GM21619 (cell line): ENCODE data around the gene NSD2.

Experiments
- ATAC-seq: cut with Tn5 transposase; IDR thresholded peaks from one replicate; pipeline ENCODE4 v1.9.1; 2021; ENCODE audit not compliant: unreplicated experiment

Gene NSD2

DNA sequence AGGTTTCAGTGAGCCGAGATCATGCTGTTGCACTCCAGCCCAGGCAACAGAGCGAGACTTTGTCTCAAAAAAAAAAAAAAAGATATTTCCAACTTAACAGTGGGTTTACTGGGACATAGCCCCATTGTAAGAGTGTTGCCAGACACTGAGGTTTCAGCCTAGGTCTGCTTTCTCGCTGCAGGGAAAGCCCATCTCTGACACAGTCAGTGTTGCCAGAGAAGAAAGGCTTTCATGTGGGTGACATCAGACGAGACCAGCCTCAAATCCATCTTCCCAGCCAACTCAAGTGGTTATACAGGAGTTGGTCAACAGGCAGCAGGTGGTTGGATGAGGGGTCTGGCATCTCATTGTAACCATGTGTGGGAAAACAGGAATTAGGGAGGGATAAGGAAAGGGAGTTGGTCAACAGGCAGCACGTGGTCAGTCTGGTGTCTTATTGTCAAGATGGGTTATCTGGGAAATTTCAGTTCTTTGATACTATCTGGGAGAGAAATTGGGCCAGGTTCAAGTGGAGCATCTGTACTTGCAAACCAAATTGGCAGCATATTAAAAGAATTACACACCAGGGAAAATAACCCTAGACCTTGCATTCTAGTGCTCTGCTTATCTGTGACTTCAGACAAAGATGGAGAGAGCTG is 96.4 kb downstream of the NSD2 start:
- ATAC-seq, result no peak

- ATAC-seq, result no peak
These were observed 97.6 kb downstream of the NSD2 start for GRCh38 chr4:1968686-1969295.

DNA sequence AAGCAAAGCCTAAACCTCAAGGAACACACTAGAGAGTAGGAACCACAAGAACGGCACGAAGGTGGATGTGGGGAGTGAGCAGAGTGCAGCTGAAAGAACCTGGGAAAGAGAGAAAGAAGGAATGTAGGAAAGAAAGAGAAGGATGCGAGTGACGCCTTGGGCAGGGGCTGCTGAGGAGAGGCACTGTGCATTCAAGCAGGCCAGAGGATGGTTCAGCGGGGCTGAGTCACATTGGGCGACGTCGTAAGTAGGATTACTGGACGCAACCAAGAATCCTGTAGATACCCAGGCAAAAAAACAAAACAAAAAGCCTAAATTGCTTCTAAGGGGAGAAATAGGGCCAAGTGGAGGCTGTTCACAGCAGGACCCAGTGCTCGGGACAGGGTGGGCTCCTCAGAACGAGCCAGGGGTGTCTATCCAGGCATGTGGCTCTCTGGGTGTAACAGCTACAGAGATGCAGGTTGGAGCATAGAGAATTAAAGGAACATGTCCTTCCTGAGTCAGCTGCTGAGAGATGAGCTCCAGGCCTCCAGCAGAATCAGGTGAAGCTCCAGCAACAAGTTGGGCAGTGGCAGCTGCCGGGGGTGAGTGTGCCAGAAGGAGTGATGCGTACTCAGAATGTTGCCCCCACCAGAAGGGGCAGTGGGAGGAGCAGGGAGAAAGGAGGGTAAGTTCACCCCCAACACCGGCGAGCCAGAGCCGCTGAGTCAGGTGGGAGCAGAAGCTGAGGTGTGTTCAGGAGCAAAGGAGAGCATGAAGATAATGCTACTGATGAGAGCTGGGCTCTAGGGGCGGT is 98.9 kb downstream of the NSD2 start:
- no peak for ATAC-seq

DNA sequence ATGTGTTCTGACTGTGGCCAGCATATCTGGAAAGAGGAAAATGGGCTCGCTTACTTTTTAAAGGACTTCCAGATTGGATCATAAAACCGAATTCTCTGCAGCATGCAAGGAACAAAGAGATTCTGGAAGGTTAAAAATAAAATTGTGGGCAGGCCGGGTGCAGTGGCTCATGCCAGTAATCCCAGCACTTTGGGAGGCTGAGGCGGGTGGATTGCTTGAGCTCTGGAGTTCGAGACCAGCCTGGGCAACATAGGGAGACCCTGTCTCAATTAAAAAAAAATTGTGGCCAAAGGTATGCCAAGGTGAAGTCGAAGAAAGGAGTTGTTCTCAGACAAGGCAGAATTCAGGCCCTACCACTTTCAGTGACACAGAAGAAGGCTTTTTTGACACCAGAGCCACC is 99.7 kb downstream of the NSD2 start:
- ATAC-seq, result no peak

DNA sequence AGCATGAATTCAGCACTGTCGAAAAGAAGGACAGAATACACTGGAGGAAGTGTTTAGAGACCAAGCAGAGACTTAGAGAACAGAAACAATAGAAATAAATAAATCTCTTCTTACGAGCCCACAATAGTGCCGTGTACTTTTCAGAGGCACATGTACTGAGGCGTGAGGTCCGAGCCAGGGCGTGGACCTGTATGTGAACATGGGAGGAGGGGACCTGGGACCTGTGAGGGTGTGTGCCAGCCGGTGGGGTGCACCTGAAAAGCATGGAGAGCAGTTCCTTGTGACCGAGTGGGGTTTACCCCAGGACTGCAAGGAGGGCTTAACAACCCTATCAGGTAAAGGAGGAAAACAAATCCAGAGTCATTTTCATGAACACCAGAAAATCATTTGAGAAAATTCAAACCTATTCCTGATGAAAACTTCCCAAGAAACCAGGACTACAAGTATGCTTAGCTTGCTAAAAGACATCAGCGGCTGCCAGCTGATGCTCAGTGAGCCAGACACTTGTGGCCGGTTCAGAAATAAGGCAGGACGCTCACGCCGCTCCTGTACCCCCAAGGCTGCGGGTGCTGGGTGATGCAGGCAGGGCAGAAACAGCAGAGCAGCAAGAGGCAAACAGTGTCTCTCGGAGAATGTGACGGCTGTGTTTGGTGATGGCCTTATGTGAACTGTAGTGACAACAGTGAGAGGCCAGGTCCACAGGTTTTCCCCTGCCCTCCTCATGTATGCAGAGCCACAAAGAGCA is 100.4 kb downstream of the NSD2 start:
- no peak for ATAC-seq

DNA sequence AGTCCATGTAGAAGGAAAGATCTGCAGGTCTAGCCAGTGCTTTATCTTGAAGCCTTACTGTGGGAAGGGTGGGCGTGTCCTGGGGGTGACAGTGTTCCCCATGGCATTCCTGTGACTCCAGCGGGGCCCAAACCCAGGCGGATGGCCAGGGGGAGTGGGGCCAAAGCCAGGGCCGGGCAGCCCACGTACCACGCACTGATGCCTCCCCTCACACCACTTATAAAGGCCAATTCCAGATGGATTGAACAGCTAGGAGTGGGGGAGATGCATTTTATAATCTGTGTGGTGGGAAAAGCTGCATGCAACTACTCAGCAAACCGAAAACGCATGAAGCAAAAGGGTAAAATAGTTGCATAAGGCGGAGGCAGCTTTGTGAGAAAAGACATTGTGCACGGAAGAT is 101.2 kb downstream of the NSD2 start:
- no peak for ATAC-seq

DNA sequence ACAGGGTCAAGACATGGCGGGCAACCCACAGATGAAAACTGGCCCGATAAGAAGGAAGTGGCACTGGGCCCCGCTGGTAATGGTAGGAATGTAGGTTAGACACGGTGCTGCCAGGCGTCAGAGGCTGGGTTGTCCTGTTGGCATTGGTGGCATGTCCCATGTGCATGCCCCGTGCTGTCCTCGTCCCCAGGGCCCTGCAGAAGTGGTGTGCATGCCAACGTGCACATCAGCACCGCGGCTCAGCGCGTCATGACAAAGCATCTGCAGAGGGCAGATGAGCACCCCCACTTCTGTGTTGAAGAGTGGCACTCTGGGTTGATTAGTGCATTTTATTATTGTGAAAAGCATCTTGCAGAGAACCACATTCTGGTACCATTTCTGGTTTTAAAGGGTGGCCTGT is 102.0 kb downstream of the NSD2 start:
- no peak for ATAC-seq

DNA sequence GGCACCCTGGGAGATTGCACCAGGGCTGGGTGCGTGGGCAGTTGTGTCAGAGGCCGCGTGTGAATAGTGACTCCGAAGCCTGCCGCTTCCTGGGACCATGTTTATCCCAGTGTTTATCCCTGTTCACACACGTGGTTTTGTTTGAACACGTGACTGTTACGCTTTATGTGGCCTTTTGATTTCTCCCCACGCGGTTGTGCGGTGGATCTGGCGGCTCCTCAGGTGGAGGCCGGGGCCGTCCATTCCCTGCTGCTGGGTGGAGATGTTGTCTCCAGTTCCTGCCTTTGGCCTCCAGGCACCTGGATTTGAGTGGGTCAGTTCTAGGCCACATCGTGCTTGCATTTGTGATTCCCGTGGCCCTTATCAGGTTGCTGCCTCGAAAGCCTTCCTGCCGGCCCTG is 102.5 kb downstream of the NSD2 start:
- ATAC-seq, result no peak

DNA sequence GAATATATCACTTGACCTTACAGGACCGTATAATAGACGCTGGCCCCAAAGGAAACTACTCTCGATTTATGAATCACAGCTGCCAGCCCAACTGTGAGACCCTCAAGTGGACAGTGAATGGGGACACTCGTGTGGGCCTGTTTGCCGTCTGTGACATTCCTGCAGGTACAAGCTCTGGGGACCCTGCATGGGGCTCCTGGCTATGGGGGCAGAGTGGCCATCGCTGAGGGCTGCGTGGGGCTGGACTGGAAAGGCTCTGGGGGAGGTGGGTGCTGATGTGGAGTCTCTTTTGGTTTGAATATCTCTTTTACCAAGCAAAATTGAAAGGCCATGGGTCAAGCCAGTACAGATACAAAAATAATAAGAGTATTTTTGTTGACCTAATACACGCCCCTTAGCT is 103.6 kb downstream of the NSD2 start:
- no peak for ATAC-seq

DNA sequence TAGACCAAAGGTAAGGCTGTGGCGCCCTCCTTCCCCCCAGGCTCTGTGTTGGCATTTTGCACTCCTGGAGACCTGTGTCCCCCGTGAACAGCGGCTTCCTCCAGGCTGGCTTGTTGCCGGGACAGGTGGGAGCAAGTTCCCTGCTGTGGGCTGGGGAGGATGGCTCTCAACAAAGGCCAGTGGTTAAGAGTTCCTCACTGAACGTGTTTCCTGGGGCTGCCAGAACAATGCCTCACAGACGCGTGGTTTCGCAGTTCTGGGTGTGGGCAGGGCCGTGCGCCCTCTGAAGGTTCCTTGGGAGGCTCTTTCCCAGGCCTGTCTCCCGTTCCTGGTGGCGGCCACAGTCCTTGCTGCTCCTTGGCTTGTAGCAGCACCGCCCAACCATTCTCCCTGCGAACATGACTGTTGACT is 104.2 kb downstream of the NSD2 start:
- no peak for ATAC-seq

DNA sequence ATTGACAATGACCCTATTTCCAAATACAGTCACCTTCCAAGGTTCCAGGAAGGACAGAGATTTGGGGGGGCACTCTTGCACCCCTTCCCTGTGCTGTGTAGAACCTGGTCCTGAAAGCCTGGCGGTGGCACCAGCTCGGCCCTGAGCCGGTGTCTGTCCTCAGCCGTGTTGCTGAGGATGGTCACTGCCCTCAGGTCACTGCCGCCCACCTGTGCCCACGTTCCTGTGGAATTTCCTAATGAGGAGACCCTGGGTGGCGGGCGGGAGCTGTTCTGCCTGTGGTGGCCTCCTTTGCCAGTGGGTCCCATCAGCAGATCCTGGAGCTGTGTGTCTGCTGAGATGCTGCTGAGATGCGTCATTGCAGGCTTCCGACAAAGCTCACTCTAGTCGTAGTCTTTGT is 104.7 kb downstream of the NSD2 start:
- no peak for ATAC-seq

- ATAC-seq, result no peak
These were observed 105.5 kb downstream of the NSD2 start for GRCh38 chr4:1976416-1977352.

DNA sequence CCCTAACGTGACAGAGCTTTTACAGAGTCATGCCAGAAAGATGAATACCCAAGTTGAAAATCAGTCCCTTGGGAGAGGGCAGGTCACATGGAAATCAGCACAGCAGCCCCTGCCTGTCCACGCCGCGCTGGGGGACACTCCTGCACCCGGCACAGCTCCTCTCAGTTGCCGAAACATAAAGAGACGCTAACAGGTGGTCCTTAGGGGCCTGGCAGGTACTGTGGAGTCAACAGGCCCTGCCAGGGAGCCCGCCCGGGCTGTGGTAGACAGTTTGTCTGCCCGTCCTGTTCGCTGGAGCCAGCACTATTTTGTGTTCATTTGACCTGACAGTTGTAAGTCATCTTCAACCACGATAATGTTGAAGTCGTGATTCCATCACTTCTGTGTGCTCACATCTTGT is 107.0 kb downstream of the NSD2 start:
- ATAC-seq, result no peak

GRCh38 chr4:1978741-1979476 is 107.7 kb downstream of the NSD2 start:
- no peak for ATAC-seq

- no peak for ATAC-seq
These were observed 108.4 kb downstream of the NSD2 start for GRCh38 chr4:1979477-1980196.

GRCh38 chr4:1980561-1981041 is 109.4 kb downstream of the NSD2 start:
- ATAC-seq, result no peak

- ATAC-seq, result no peak
These were observed 110.3 kb downstream of the NSD2 start for GRCh38 chr4:1981251-1982058.
